Muscle layer of duodenum (tissue), 2 donors: ENCODE data around the gene PHLDB2.

Experiments
- H3K27ac ChIP-seq: one replicate; pipeline ENCODE4 v1.7.0; 2013; ENCODE audit warnings: mild to moderate bottlenecking, low read length
- H3K27me3 ChIP-seq: one replicate; pipeline ENCODE4 v1.7.0; 2013; ENCODE audit warnings: low read depth, mild to moderate bottlenecking, control low read depth, low read length
- H3K36me3 ChIP-seq, 2 donors: one replicate each; pipeline ENCODE4 v1.7.0; 2013; ENCODE audit warnings: low read length in 2 of 2, control low read depth in 1 of 2, mild to moderate bottlenecking in 1 of 2; ENCODE audit not compliant: insufficient read depth in 2 of 2, control insufficient read depth in 1 of 2
- H3K4me1 ChIP-seq, 2 donors: one replicate each; pipeline ENCODE4 v1.7.0; 2013; ENCODE audit warnings: low read length in 2 of 2, mild to moderate bottlenecking in 2 of 2, control low read depth in 1 of 2, moderate library complexity in 1 of 2; ENCODE audit not compliant: insufficient read depth in 2 of 2, control insufficient read depth in 1 of 2
- H3K4me3 ChIP-seq, 2 donors: one replicate each; pipeline ENCODE4 v1.7.0; 2013; ENCODE audit warnings: low read length in 2 of 2, low read depth in 1 of 2, mild to moderate bottlenecking in 1 of 2
- H3K9me3 ChIP-seq, 2 donors: one replicate each; pipeline ENCODE4 v1.7.0; 2013; ENCODE audit warnings: low read length in 2 of 2, control low read depth in 1 of 2, mild to moderate bottlenecking in 1 of 2; ENCODE audit not compliant: control insufficient read depth in 1 of 2
- donor health status: healthy.

Gene PHLDB2

DNA sequence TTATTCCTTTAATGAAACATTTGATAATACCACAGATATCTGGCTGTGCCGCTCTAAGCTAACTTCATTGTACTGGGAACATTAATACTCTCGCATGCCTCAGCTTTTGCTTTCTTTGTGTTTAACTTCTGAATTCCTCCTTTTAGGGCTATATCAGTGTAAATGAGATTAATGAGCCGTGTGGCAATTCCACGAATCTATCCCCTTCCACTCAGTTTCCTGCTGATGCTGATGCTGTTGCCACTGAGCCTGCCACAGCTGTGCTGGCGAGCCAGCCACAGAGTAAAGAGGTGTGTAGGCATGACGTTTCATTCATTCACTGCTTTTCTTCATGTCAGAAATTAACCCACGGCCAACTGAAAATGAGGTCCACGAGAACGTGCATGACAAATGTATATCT is 89.7 kb downstream of the PHLDB2 start:
- Histone ChIP-seq H3K27ac (no peak overlapping the region), H3K36me3 (peaks cover 9 to 18% of the 10 kb centered on the region in 2 donors), H3K4me3 (no peak overlapping the region), H3K27me3 (no peaks in the 10 kb centered on the region), H3K9me3 (no peaks in the 10 kb centered on the region), H3K4me1 (peaks cover 0 to 9% of the 10 kb centered on the region in 2 donors)

DNA sequence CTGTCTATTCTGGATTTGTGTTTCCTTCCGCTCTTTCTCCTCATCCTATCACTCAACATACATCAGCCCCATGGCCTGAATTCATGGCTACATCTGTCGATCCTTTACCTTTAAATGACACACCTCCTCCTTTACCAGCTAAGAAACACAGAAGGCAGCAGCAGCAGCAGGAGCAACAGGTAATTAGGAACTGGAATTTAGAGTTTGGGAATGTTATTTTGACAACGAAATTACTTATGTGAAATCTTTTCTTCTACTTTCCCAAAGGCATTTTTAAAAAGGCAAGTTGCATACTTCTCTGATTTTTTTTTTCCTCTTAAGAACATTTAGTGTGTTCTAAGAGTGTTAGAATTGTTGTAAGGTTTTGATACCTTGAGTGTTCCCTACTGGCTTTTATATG is 90.6 kb downstream of the PHLDB2 start:
- H3K4me3 ChIP-seq: no peak overlapping the region
- no peak overlapping the region for H3K27ac ChIP-seq
- no peaks in the 10 kb centered on the region for H3K9me3 ChIP-seq
- H3K4me1 ChIP-seq: peaks cover 0 to 9% of the 10 kb centered on the region in 2 donors
- H3K36me3 ChIP-seq: peaks cover 9 to 24% of the 10 kb centered on the region in 2 donors
- no peaks in the 10 kb centered on the region for H3K27me3 ChIP-seq

DNA sequence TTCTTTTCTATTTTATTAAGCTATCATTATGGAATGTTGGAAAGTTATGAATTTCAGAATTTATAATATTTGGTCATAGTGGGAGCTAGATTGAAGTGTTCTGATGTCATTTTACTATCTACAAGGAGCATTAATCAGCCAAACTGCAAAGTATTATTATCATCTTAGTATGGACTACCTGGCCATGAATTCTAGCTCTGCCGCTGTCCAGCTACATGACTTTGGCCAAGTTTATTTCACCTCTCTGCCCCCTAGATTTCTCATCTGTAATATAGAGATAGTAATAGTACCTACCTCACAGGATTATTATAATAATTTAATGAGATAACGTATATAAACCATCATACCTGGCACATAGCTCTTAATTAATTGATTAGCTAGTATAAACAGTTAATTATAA is 92.0 kb downstream of the PHLDB2 start:
- Histone ChIP-seq H3K27ac (no peak overlapping the region), H3K36me3 (peaks cover 9 to 30% of the 10 kb centered on the region in 2 donors), H3K4me3 (no peak overlapping the region)

DNA sequence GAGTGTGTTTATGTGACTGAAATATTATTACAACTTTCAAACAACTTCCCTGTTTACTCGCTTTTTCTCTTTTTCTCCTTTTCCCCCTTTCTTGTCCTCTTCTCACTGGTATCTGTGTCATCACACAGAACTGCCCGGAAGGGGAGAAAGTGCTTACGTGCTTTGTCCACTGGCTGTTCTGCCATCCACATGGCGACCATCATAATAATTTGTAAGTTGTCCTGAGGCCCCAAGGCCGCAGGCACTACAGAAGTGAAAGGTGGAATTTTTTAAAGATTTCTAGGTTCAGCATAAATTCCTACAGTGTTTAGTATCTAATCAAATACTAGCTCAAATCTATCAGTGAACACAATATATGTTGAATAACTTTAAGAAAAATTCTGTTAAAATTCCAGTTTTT is 93.0 kb downstream of the PHLDB2 start:
- peaks cover 0 to under 1% of the 10 kb centered on the region in 2 donors for H3K4me1 ChIP-seq
- no peak overlapping the region for H3K27ac ChIP-seq
- no peak overlapping the region for H3K4me3 ChIP-seq
- no peaks in the 10 kb centered on the region for H3K27me3 ChIP-seq
- H3K9me3 ChIP-seq: no peaks in the 10 kb centered on the region
- peaks cover 9 to 30% of the 10 kb centered on the region in 2 donors for H3K36me3 ChIP-seq

More for the DNA sequence above, 92.0 kb downstream of the PHLDB2 start:
- no peaks in the 10 kb centered on the region for H3K9me3 ChIP-seq
- peaks cover 0 to 9% of the 10 kb centered on the region in 2 donors for H3K4me1 ChIP-seq
- H3K27me3 ChIP-seq: no peaks in the 10 kb centered on the region

DNA sequence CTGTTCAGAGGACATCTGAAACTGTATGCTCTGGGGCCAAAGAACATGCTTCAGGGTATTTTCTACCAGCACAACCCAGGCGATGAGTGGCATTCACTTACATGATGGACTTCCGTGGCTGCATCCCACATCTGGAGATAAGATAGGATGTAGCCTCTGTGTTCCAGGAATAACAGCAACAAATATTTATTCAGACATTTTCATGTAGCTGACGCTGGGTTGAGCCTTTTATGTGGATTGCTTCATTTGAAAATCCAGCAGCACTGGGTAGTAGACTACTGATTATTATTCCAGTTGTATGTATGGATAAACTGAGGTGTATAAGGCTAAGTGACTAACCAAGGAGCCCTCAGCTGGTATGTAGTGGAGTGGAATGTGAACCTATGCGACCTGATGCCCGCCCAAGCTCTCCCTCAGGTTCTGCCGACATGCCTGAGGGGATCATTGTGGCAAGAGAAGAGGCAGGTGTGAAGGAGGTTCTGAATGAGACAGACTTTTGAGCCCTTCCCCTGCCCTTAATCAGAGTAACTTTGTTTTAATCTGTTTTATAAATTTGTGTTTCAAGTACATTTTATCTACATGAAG is 93.9 kb downstream of the PHLDB2 start:
- H3K36me3 ChIP-seq: peaks cover 8 to 30% of the 10 kb centered on the region in 2 donors
- H3K27ac ChIP-seq: no peak overlapping the region
- H3K4me3 ChIP-seq: no peak overlapping the region
- H3K27me3 ChIP-seq: no peaks in the 10 kb centered on the region
- H3K4me1 ChIP-seq: no peaks in the 10 kb centered on the region
- no peaks in the 10 kb centered on the region for H3K9me3 ChIP-seq

DNA sequence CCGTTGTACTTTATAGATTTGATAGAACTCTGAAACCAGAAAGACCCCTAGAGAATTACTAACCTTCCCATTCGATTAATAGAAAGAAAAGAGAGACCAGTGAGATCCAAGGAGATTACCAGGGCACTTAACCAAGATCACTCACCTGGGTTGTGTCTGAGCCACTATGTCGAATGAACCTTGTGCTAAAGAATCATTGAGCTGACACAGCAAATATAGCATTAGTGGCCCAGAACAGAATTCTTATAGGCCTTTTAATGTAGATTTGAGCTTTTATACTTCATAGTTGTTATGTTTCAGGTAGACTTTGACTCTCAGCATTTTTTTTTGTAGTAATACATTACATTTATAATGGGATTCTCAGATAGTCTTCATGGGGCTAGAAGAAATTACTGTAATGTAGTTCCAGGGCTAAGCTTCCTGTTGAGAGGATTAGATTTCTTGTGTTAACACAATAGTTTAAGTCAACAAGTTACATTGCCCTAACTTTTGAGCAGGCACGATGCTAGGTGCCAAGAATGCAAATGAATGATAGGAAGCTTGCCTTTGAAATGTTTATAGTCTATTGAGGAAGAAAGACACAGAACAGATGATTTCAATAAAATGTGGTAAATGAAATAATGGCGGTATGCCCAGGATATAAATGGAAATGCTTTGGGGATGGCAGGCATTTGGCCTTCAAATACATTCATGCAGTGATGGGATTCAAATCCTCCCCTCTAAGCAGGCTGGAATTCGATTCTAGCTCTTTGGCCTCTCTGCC is 95.3 kb downstream of the PHLDB2 start:
- Histone ChIP-seq H3K4me1 (no peaks in the 10 kb centered on the region), H3K36me3 (peaks cover 5 to 35% of the 10 kb centered on the region in 2 donors), H3K27me3 (no peaks in the 10 kb centered on the region), H3K4me3 (no peak overlapping the region), H3K27ac (no peak overlapping the region), H3K9me3 (no peaks in the 10 kb centered on the region)

DNA sequence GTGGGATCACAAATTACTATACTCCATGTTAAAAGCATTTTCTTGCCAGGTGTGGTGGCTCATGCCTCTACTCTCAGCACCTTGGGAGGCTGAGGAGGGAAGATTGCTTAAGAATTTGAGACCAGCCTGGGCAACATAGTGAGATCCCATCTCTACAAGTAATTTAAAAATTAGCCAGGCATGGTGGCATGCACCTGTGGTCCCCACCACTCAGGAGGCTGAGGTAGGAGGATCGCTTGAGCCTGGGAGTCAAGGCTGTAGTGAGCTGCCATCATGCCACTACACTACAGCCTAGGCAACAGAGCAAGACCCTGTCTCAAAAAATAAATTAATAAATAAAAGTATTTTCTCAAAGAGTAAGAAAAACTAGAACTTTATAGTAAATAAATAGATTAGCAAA is 96.8 kb downstream of the PHLDB2 start:
- H3K4me1 ChIP-seq: no peaks in the 10 kb centered on the region
- peaks cover 5 to 36% of the 10 kb centered on the region in 2 donors for H3K36me3 ChIP-seq
- H3K9me3 ChIP-seq: no peaks in the 10 kb centered on the region
- H3K27me3 ChIP-seq: no peaks in the 10 kb centered on the region
- no peak overlapping the region for H3K4me3 ChIP-seq
- no peak overlapping the region for H3K27ac ChIP-seq

DNA sequence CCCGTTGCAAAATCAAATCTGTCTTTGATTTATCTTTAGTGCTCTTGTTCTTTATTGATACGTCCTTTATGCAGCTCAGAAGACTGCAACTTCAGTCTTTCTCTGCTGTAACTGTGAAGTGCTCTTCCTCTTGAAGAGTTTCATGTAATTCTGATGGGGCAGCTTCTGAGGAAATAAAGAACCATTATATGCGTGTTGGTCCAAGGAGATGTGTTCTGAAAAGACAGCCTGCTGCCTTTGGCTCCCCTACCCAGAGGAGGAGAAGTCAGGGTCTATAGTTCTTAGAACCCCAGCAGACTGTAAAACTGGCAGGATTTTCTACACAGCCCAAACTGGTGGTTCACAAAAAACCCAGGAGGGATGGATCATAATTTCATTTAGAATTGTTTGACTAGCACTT is 97.4 kb downstream of the PHLDB2 start:
- peaks cover 5 to 36% of the 10 kb centered on the region in 2 donors for H3K36me3 ChIP-seq
- H3K27ac ChIP-seq: no peak overlapping the region
- no peaks in the 10 kb centered on the region for H3K4me1 ChIP-seq
- no peak overlapping the region for H3K4me3 ChIP-seq
- H3K9me3 ChIP-seq: no peaks in the 10 kb centered on the region
- no peaks in the 10 kb centered on the region for H3K27me3 ChIP-seq

DNA sequence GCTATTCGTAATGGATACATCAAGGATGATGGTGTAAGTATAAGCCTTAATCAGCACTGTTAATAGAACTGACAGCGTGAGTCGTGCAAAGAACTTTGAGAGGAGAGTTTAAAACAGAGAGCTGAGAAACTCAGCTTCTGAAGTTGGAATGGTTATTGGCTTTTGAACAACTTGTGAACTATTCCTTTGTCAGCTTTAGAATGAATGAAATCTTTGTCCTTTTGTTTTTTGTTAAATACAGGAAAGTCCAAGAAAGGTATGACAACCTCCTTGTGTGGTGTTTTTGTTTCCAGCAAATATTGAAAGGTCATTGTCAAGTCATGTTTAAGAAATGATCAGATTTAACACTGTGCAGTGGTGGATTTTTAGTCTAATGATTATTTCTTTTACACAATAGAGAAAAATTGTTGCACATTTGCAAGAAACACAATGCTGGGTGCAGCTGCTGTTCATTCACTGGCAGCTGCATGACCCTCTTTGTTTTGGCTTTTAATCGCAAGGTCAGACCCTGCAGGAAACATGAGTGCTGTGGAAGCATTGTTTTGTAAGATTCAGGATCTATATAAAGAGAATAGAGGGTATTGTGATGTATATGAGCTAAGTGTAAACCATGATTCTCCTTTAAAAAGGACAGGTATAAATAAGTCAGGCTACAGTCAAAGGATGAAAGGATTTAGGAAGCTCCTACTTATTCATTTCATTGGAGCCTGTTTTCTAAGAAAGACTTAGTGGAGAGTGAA is 98.1 kb downstream of the PHLDB2 start:
- no peaks in the 10 kb centered on the region for H3K27me3 ChIP-seq
- H3K36me3 ChIP-seq: peaks cover 5 to 34% of the 10 kb centered on the region in 2 donors
- H3K4me3 ChIP-seq: no peak overlapping the region
- no peaks in the 10 kb centered on the region for H3K4me1 ChIP-seq
- no peak overlapping the region for H3K27ac ChIP-seq
- H3K9me3 ChIP-seq: no peaks in the 10 kb centered on the region

DNA sequence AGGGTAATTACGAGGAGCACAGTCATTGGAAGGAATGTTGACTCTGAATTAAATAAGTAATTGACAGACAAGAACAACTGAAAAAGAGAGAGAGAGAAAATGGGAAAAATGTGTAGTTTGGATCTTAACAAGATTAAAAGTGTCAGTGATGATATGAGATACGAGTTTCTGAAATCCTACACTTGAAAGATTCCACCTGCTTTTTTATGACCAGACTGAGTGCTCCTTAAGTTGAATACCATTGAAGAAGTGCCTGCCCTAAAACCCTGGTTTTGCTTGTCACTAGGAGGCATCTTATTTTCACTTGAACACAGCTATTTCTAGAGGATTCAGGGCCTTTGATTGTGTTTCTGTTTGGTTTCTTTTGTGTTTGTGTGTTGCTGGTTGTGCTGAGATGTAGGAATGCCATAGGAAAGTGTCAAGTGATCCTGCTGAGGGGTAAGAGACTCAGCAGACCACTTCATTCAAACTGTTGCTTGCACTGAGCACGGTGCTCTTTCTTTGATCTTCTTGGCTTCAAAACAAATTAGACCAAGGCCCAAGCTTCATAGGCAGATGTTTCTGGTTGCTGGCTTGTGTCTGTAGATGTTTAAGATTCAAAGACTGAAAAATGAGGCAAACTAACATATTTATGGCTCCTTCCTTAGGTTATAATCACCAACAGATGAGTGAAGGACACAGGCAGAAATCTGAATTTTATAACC is 102.5 kb downstream of the PHLDB2 start:
- Histone ChIP-seq H3K27me3 (no peaks in the 10 kb centered on the region), H3K9me3 (no peaks in the 10 kb centered on the region), H3K4me3 (no peak overlapping the region), H3K36me3 (peaks cover 5 to 16% of the 10 kb centered on the region in 2 donors), H3K4me1 (no peaks in the 10 kb centered on the region), H3K27ac (no peak overlapping the region)

DNA sequence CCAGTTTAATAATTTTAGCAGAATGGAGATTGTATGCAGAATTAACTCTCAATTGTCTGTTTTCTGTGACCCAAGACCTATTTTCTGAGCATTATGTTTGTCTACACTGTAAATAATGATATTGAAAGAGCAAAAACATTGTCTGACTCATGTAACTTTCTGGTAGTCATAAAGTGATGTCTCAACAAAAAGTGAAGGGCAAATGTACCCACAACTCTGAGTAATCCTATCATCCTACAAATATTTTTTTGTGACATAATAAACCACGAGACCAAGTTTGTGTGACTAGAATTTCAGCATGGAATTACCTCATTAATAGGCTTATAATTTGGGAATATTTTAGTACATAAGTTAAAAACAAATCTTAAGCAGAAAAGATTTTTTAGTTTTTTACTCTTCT is 104.4 kb downstream of the PHLDB2 start:
- Histone ChIP-seq H3K4me3 (no peak overlapping the region), H3K4me1 (peaks cover 4 to 14% of the 10 kb centered on the region in 2 donors), H3K9me3 (no peaks in the 10 kb centered on the region), H3K36me3 (peaks cover 10 to 21% of the 10 kb centered on the region in 2 donors), H3K27me3 (no peaks in the 10 kb centered on the region), H3K27ac (peak overlapping the region; percentile 22)
